Stimulated activated CD8-positive, alpha-beta memory T cell treated with anti-CD3 and anti-CD28 coated beads, Interleukin-7, amount 100 ng/mL, for 24 hours (primary cell): ENCODE results near the gene FER1L5.

Experiments
- DNase-seq: peaks from one replicate; pipeline ENCODE4 v3.0.0-alpha.2; 2020; ENCODE audit warnings: low read depth

Gene FER1L5

DNA sequence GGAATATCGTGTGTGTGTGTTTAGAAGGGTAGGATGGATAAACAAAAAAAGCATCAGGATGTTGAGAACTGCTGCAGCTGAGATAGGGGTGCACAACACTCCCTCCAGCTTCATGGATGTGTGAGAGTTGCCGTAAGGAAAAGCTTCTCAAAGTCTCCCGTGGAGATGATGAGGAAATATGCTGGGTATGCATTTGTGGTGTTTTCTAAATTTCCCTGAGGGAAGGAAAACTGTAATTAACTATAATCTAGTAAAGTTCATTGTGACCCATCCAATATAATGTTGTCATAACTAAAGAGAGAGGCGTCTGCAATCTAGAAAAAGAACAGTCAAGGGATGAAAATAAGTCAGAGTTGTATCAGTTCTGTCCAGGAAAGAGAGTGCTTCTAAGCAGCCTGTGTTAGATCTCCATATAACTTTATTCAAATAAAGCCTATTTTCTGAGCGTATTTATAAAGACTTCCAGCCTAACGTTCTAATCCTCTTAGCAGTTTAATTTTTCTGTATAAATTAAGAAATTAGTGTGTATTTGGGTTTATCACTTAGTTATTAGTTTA lies 104.6 kb downstream of the FER1L5 start:
- no peak for DNase-seq

DNA sequence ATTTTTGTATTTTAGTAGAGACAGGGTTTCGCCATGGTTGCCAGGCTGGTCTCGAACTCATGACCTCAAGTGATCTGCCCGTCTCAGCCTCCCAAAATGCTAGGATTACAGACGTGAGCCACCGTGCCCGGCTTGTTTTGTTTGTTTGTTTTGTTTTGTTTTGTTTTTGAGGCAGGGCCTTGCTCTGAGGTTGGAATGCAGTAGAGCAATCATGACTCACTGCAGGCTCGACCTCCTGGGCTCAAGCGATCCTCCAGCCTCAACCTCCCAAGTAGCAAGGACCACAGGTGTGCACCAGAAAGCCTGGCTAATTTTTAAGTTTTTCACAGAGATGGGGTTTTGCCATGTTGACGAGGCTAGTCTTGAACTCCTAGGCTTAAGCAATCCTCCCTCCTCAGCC lies 109.2 kb downstream of the FER1L5 start:
- DNase-seq = no peak

DNA sequence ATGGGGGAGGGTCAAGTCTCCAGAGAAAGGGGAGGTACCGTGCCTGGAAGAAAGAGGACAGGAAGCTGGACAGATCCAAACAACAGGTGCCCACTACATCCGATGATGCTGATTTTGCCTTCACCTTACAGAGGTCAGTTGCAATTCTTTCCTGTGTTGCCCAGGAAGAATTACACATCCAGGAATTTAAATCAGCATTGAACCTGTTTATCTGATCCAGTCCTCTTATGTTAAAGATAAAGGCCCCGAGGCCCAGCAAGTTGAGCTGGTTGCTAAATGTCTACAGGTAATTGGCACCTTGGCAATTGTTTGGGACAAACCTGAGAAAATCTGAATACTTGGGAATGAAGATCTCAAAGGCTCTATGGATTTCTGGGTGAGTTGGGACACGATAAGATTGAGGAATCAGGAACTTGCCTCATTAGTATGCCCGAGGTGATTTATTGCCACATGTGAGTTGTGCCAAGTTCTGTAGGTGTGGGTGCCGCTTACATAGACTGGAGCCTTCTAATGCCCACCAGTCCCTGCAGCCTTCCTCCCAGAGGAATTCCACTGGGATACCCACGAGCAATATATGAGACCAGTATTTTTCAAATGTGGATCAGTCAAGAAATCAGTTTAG lies 111.2 kb downstream of the FER1L5 start:
- no peak for DNase-seq

DNA sequence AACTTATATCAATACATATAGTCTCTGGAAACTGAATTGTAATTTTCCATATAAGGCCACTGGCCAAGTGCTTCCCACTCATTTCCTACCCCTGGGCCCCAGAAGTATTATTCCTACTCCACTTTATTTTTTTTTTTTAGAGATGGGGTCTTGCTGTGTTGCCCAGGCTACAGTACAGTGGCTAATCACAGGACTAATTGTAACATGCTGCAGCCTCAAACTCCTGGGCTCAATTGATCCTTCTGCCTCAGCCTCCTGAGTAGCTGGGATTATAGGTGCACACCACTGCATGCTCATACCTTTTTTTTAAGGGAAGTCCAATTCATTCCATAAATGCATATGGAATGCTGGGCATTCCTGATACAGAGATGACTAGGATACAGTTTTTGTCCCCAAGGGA lies 111.8 kb downstream of the FER1L5 start:
- DNase-seq = no peak
